Natural killer cell treated with Interleukin-12 subunit alpha and Interleukin-12 subunit beta and Interleukin-15 and Interleukin-18, amount 100 ng/mL, for 72 hours (primary cell): ENCODE measurements around the gene ABCB6. TPM values are rescaled to one million over a fixed set of nuclear protein-coding genes. Genes with fewer than 3 reads are reported as not detected.

Source experiments
- ATAC-seq, 2 donors: fragments of 150-1000 bp; cut with Tn5 transposase in 1 of 2; sonication (Bioruptor Pico), chemical (Tn5 transposase) in 1 of 2; 2 replicates each; pipeline ENCODE4 v1.10.0; 2021
- DNase-seq: peaks from one replicate; pipeline ENCODE4 v3.0.0; 2022; ENCODE audit warnings: low spot score
- H3K27ac Mint-ChIP-seq, 2 donors: 1 replicate in 1 of 2; 2 replicates in 1 of 2; pipeline ENCODE4 v1.8.0; 2022; ENCODE audit warnings: mixed read lengths in 2 of 2, mild to moderate bottlenecking in 1 of 2, moderate library complexity in 1 of 2
- H3K27me3 Mint-ChIP-seq, 2 donors: 1 replicate in 1 of 2; 2 replicates in 1 of 2; pipeline ENCODE4 v1.8.0; 2022; ENCODE audit warnings: mixed read lengths in 2 of 2
- H3K36me3 Mint-ChIP-seq: one replicate; pipeline ENCODE4 v1.8.0; 2022; ENCODE audit warnings: mixed read lengths
- H3K4me1 Mint-ChIP-seq, 2 donors: 1 replicate in 1 of 2; 2 replicates in 1 of 2; pipeline ENCODE4 v1.8.0; 2022; ENCODE audit warnings: low read depth in 2 of 2, mixed read lengths in 2 of 2, mild to moderate bottlenecking in 1 of 2
- H3K4me3 Mint-ChIP-seq: one replicate; pipeline ENCODE4 v1.8.0; 2022; ENCODE audit warnings: mixed read lengths
- H3K9me3 Mint-ChIP-seq: 2 replicates; pipeline ENCODE4 v1.8.0; 2022; ENCODE audit warnings: mixed read lengths
- total RNA-seq, 2 donors: library from RNA; stranded (reverse); gene quantifications; one replicate each; pipeline ENCODE4 v1.2.3, GENCODE V29; 2022

ABCB6 gene
- total RNA-seq, 2 donors from 2014 or later = 16.7 to 18.1 TPM

DNA sequence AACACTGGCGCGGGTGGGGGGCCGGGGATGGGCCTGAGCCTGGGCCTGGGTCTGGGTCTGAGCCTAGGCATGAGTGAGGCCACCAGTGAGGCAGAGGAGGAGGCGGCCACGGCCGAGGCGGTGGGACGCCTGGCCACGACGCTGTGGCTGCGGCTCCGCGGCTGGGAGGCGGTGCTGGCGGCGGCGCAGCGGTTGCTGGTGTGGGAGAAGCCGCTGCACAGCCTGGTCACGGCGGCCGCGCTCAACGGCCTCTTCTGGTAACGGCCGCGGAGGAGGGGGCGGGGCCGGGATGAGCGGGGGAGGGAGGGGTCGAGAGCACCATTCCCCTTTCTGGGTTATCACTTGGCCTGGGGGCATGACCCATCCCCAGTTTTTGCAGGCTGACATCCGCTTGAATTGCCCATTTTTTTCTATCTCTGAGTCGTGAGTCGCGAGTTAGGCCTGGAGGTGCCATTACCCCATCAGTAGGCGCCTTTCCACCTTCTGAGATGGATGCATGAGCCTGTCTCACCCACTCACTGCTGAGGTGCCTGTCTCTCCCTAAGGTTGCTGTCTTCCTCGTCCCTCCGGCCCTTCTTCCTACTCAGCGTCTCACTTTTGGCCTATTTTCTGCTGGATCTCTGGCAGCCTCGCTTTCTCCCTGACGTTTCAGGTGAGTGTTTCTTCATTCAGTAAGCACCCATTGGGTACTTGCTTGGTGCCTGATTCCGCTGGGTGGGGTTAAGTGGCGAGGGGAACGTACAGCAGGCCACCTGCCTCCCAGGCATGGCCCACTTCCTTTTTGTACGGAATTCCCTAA lies 40.2 kb downstream of the ABCB6 start:
- peaks cover 16% of the 10 kb centered on the region for H3K36me3 Mint-ChIP-seq
- peaks cover 52 to 62% of the 10 kb centered on the region in 2 donors for H3K4me1 Mint-ChIP-seq
- H3K9me3 Mint-ChIP-seq = no peaks in the 10 kb centered on the region
- ATAC-seq (peak in 1 of 2 donors; percentile 4), DNase-seq (no peak)
- no peaks in the 10 kb centered on the region for H3K27me3 Mint-ChIP-seq
- H3K4me3 Mint-ChIP-seq = peak overlapping the region; percentile 88
- H3K27ac Mint-ChIP-seq = peak overlapping the region; percentile 85 to 99

DNA sequence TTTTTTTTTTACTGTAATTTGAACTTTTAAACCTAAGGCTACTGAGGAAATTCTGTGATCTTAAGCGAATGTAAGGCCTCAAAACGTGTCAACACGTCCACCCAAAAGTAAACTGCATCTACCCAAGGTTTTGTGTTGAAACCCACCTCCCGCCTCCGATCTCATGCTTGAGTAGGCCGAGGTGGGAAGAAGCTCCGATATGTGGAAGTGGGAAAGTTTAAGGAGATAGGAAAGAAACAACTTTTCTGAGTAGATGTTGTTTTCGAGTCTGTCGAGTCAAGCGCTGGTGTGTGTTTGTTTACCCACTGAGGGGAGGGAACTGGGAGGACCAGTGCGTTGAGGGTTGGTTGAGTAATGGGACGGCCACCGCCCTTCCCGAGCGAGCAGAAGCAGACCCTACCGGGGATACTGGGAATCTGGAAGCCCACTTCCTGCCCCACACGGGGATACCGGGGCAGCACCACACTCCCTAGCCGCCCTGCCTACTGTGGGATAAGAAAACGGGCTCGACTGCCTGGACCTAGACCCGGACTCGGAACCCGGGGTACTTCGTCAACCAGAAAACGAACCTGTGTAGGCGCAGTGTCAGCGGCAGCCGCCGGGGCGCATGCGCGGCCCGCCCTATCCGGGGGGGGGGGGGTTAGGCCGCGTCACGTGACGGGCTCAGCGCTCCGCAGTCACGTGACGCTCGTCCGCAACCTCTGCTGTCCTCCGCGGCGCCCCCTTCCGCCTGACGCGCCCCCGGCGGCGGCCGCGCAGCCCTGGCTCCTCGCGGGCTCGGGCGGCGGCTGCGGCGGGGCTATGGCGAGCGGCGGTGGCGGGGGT lies 41.0 kb downstream of the ABCB6 start, which contains the start of gene RETREG2:
RETREG2 (plus strand) TSS at position 724 of the 825 bp plus-strand sequence; CDS start at position 802, 78 bp downstream.
- DNase-seq (peak; percentile 88), ATAC-seq (peak; percentile 71 to 81)
- H3K27ac Mint-ChIP-seq = peak within 1 kb of the TSS; percentile 99 to 100
- H3K4me3 Mint-ChIP-seq = peak within 1 kb of the TSS; percentile 99
- no peaks in the 10 kb centered on the region for H3K27me3 Mint-ChIP-seq
- H3K9me3 Mint-ChIP-seq = no peaks in the 10 kb centered on the region
- peaks cover 46 to 54% of the 10 kb centered on the region in 2 donors for H3K4me1 Mint-ChIP-seq
- H3K36me3 Mint-ChIP-seq = peaks cover 16% of the 10 kb centered on the region

DNA sequence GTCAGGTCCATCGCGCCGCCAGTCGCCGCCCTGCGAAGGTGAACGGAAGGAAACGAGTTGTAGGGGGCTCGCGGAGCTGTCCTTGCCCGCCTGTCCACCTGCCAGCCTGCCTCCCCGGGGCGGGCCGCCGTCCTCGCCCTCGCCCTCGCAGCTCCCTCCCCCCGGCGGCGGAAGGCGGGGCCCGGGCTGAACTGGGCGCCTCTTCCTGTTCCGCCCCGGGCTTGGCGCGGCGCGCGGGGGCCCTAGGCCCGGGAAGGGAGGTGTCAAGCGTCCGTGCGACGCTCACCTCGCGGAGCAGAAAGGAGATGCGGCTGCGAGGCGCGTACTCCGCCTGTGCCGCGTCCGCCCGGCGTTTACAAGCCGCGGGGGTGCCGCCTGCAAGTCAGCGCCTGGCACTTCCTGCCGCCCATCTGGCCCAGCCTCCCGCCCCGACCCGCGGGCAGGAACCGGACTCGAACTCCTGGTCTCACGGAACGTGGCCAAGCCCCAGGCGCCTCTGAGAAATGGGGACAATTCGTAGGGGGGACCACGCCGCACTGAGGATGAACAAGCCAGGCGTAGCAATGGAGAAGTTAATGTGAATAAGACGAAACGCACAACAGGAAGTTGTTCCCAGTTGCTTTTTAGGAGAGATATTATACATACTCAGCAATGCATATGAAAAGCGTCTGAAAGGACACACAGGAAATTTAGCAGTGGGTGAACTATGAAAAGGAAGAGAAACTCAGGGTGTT lies 41.8 kb downstream of the ABCB6 start, which contains the start of gene CNPPD1:
CNPPD1 (minus strand) TSS at position 108 of the 734 bp plus-strand sequence; CDS start at position 11, 97 bp downstream.
- H3K36me3 Mint-ChIP-seq = peaks cover 16% of the 10 kb centered on the region
- ATAC-seq (peak; percentile 87 to 91), DNase-seq (peak; percentile 93)
- H3K27ac Mint-ChIP-seq = peak within 1 kb of the TSS; percentile 99 to 100
- H3K4me3 Mint-ChIP-seq = peak within 1 kb of the TSS; percentile 99
- peaks cover 45 to 54% of the 10 kb centered on the region in 2 donors for H3K4me1 Mint-ChIP-seq
- H3K27me3 Mint-ChIP-seq = no peaks in the 10 kb centered on the region
- no peaks in the 10 kb centered on the region for H3K9me3 Mint-ChIP-seq

DNA sequence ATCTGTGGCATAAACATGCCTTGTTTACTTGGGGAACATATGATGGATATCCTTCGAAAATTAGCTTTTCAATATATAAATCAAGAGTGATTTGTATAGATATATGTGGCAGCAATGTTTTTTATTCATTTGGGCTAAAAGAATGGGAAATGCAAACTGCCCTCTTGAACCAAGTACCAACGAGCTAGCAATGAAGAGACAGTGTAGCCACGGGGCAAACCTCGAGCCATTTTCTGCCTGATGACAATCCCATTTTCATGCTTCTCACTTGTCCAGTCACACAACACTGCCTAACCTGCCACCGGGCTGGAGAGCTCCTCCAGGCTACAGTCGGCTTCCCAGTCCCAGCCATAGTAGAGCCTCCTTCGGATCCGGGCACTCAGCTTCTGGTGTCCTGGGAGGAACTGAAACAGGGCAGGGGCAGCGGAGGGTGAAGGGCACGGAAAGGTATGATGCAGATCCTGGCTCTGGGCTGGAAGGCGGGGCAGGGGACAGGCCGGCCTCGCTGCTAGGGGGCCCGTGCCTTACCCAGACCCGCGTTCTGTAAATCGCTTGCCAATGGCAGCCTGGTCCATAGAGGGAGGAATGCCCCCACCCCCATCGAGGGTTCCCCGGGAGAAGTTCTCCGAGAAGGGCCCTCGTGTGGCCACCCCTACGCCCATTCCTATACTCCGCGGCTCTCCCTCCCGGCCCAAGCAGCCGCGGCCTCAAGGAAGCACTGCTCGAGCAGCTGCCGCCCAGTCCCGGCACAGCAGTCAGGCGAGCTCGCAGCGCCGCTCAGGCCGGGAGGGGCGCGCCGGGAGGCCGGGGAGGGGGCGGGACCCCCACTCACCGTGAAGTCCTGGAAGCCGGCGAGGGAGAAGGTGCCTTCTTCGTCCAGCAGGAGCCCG lies 42.6 kb downstream of the ABCB6 start:
- no peaks in the 10 kb centered on the region for H3K27me3 Mint-ChIP-seq
- peak overlapping the region; percentile 99 for H3K4me3 Mint-ChIP-seq
- H3K27ac Mint-ChIP-seq = peak overlapping the region; percentile 69 to 83
- no peaks in the 10 kb centered on the region for H3K9me3 Mint-ChIP-seq
- no peak for DNase-seq
- peaks cover 47 to 53% of the 10 kb centered on the region in 2 donors for H3K4me1 Mint-ChIP-seq
- H3K36me3 Mint-ChIP-seq = peaks cover 22% of the 10 kb centered on the region
- peak; percentile 1 to 39 for ATAC-seq

DNA sequence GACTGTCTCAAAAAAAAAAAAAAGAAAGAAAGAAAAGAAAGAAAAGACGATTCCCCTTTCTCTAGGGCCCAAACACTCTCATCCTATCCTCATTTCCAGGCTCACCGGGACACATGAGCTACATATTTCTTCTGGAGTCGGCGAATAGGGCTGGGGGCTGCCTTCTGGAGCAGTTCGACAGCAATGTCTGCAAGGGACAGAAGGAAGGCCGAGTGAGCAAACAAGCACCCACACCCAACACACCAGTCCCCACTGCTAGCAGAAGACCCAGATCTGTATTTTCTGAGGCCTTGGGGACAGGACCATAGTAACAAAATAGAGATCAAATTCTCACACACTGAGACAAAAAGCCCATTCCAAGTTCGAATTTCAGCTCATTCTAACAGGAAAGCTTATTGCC lies 43.3 kb downstream of the ABCB6 start:
- Mint-ChIP-seq H3K36me3 (peaks cover 15% of the 10 kb centered on the region), H3K4me1 (peaks cover 40 to 46% of the 10 kb centered on the region in 2 donors), H3K27ac (peak overlapping the region; percentile 69 to 83), H3K27me3 (no peaks in the 10 kb centered on the region), H3K4me3 (peak overlapping the region; percentile 85), H3K9me3 (no peaks in the 10 kb centered on the region)
- DNase-seq = no peak
- no peak for ATAC-seq

DNA sequence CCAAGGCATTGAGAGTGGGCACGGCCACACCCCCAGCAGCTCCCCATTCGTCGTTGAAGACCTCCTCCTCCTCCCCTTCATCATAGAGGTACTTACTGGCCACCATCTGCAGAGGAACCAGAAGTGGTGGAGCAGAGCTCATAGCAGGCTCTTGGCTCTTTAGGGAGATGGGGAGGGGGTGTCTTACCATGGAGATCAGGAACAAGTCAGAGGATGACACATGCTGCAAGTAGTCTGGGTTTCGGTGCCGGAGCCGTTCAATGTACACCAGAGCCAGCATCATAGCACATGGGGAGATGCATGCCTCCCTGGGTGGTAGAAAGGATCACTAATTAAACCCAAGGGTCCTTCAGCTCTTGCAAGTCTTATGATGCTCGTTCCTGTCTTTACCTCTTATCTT lies 44.0 kb downstream of the ABCB6 start:
- peak overlapping the region; percentile 69 to 83 for H3K27ac Mint-ChIP-seq
- DNase-seq = no peak
- H3K36me3 Mint-ChIP-seq = peaks cover 14% of the 10 kb centered on the region

DNA sequence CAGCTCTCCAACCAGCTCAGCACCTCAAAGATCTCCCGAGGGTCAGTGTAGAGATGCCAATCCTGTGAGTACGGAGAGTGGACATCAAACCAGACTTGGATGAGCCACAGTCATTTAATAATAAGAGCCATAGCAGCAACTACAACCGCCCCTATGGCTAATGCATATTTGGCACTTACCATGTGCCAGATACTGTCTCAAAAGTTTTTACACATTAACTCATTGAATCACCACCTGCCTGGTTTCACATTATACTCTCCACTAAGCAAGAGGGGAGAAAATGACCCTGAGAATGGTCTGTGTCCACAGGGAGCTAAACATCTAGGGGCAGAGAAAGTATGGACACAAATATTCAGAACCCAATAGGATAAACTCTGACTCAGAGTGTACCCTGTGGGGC lies 44.6 kb downstream of the ABCB6 start:
- Mint-ChIP-seq H3K4me1 (peaks cover 34 to 41% of the 10 kb centered on the region in 2 donors), H3K9me3 (no peaks in the 10 kb centered on the region), H3K36me3 (peaks cover 14% of the 10 kb centered on the region), H3K4me3 (peak overlapping the region; percentile 85), H3K27me3 (no peaks in the 10 kb centered on the region), H3K27ac (peak overlapping the region; percentile 19 to 61)
- DNase-seq (no peak), ATAC-seq (no peak)

More for the DNA sequence above, 44.0 kb downstream of the ABCB6 start:
- Mint-ChIP-seq H3K9me3 (no peaks in the 10 kb centered on the region), H3K4me1 (peaks cover 40 to 45% of the 10 kb centered on the region in 2 donors), H3K4me3 (peak overlapping the region; percentile 85), H3K27me3 (no peaks in the 10 kb centered on the region)
- no peak for ATAC-seq

DNA sequence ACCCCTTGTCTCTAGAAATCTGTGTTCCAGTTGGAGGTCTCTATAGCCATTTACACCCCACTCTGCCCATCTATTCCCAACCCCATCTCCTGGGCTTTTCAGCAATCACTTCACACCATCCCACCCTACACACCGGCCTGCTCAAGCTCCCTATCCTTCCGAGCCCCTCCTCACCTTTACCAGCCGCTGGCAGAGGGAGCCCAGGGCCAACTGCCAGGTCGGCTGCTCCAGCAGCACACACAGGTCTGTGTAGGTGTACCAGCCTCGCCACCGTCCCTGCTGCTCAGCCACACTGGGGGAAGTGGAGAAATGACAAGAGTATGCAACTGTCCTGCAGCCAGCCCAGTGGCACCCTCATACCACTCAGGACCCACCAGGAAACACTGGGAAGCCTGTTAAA lies 45.6 kb downstream of the ABCB6 start:
- Mint-ChIP-seq H3K4me1 (peaks cover 28 to 34% of the 10 kb centered on the region in 2 donors), H3K27me3 (no peaks in the 10 kb centered on the region), H3K36me3 (peaks cover 14% of the 10 kb centered on the region), H3K4me3 (no peak overlapping the region), H3K9me3 (no peaks in the 10 kb centered on the region), H3K27ac (no peak overlapping the region)
- ATAC-seq = no peak
- no peak for DNase-seq

DNA sequence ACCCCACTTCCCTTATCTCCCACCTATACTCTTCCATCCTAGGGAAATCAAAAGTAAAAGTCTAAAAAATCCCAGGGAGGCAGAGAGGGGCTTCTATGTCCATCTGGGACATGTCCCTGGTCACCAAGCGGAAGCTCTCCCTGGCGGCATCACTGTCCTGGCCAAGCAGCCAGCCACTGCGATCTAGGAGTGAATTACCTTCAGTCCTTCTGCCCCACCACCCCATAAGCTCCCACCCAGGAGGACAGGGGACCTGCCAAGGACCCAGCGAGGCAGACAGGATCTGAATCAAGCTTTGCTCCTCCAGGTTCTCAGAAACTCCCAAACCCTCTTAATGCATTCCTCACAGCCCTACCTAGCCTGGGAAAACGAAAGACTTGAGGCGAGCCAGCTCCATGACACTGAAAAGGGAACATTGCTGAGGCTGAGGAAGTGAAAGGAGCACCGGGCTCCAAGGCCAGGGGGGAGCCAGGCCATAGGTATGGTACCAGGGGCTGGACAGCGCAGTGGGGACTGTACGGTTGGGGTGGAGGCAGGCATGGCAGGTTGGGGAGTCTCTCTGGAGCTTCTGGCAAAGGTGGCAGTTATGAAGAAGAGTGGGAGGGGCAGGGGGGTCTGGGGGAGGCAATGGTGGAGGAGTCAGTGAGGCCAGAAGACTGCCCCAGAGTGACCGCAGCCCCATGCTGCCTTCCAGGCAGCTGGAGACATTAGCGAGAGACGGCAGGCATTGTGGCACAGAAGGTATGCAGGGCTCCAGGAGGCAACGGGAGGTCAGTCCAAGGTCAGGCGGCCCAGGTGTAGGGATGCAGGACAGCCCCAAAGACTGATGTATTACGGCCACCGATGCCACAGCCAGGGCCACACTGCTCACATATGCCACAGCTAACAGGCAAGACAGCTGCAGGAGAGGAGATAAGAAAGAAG lies 46.3 kb downstream of the ABCB6 start:
- H3K27me3 Mint-ChIP-seq = no peaks in the 10 kb centered on the region
- peak overlapping the region in 1 of 2 donors; percentile 64 for H3K27ac Mint-ChIP-seq
- H3K4me1 Mint-ChIP-seq = peaks cover 27 to 31% of the 10 kb centered on the region in 2 donors
- ATAC-seq (no peak), DNase-seq (no peak)
- H3K9me3 Mint-ChIP-seq = no peaks in the 10 kb centered on the region
- no peak overlapping the region for H3K4me3 Mint-ChIP-seq
- peaks cover 14% of the 10 kb centered on the region for H3K36me3 Mint-ChIP-seq

DNA sequence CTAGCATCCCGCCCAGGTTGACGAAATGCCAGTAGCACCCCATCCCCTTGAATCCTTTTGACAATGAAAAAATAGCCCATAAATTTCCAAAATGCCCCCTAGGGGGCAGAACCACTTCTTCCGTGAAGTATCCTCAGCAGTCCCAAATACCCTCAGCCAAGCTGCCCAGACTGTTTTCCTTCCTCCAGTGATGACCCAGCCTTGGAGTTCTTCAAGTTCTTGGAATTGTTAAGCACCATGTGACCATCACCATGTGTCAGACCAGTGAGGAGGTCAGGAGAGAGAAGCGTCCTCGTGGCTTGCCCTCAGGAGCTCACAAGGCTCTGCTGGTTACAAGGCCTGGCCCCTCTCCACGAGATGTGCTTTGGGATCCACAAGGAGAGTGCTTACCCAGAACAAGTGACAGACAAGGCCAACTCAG lies 47.5 kb downstream of the ABCB6 start:
- DNase-seq = peak; percentile 72
- ATAC-seq = peak in 1 of 2 donors; percentile 51
- Mint-ChIP-seq H3K9me3 (no peaks in the 10 kb centered on the region), H3K4me1 (peaks cover 22 to 25% of the 10 kb centered on the region in 2 donors), H3K27ac (peak overlapping the region; percentile 39 to 40), H3K4me3 (no peak overlapping the region), H3K36me3 (peaks cover 14% of the 10 kb centered on the region), H3K27me3 (no peaks in the 10 kb centered on the region)

DNA sequence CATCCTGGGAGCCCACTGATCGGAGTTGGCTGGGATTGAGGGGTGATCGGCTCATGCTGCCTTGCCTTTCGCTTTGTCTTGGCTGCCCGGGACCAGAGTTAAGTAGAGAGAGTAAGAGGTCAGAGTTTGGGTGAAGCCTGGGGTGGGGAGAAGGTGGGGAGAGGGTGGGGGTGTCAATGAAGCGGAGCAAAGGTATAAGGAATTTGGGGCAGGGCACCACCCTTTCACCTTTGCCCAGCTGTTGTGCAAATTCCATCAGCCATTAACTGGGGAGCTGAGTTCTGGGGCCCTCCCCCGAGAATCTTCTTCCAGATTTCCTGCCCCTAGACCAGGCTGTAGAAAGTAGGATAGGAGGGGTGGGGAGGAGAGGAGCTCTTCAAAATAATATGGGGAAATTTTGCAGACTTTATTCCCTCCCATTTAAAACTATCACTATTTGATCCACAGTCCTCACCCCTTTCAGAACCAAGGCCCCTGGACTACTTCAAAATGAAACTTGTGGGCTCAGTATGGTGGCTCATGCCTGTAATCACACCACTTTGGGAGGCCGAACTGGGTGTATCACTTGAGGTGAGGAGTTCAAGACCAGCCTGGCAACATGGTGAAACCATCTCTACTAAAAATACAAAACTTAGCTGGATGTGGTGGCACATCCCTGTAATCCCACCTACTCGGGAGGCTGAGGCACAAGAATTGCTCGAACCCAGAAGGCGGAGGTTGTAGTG lies 48.7 kb downstream of the ABCB6 start, which contains the start of gene SLC23A3:
SLC23A3 (minus strand) TSS at position 100 of the 725 bp plus-strand sequence; CDS start at position 55, 45 bp downstream.
- H3K27ac Mint-ChIP-seq = no peak within 1 kb of the TSS
- no peak for DNase-seq
- no peak for ATAC-seq

More for the DNA sequence above, 48.7 kb downstream of the ABCB6 start, which contains the start of gene SLC23A3:
- Mint-ChIP-seq H3K4me1 (peaks cover 14 to 17% of the 10 kb centered on the region in 2 donors), H3K36me3 (peaks cover 14% of the 10 kb centered on the region), H3K4me3 (no peak within 1 kb of the TSS), H3K27me3 (no peaks in the 10 kb centered on the region), H3K9me3 (no peaks in the 10 kb centered on the region)
